Endothelial cell of umbilical vein (primary cell): ENCODE measurements around the gene LHX2. TPM values are rescaled to one million over a fixed set of nuclear protein-coding genes. Genes with fewer than 3 reads are reported as not detected.

Source experiments
- BruUV-seq: library from RNA; stranded (reverse); fragments of 400-500 nt; replicated peaks from 2 replicates; lab custom pipeline; 2021; lab: Mats Ljungman, UMichigan
- CTCF ChIA-PET: fragments of 300-600, 350-600 bp; sonication (Branson Sonifier 250); formaldehyde crosslinking; loops from one replicate; lab custom pipeline; 2021; ENCODE audit warnings: antibody characterized with exemption, inconsistent platforms; lab: Charles Lee
- POLR2A ChIA-PET: fragments of 300-600, 350-600 bp; sonication (Branson Sonifier 250); formaldehyde crosslinking; loops from one replicate; lab custom pipeline; 2021; ENCODE audit warnings: antibody characterized with exemption, inconsistent platforms; lab: Charles Lee
- DNase-seq: peaks from one replicate; pipeline ENCODE4 v3.0.0-alpha.2; 2011; ENCODE audit warnings: low read depth, low spot score
- FAIRE-seq: peaks from 2 replicates; lab custom pipeline; 2011; peaks lifted over from hg19 to GRCh38; lab: Jason Lieb, UNC
- H2AFZ ChIP-seq: 2 replicates; pipeline ENCODE4 v1.6.0; 2012; ENCODE audit warnings: low read depth, low read length, control low read depth, inconsistent platforms
- H3K27ac ChIP-seq: 2 replicates; pipeline ENCODE4 v1.5.1; 2011; ENCODE audit warnings: low read depth, mild to moderate bottlenecking, control low read depth, low read length, moderate library complexity; ENCODE audit not compliant: insufficient read depth
- H3K27me3 ChIP-seq, 2 experiments: 2 replicates each; pipeline versions ENCODE4 v1.6.0 to v1.6.1; 2011; ENCODE audit warnings: low read length in 2 of 2, mixed read lengths in 1 of 2; ENCODE audit not compliant: control insufficient read depth in 2 of 2, insufficient read depth in 2 of 2
- H3K36me3 ChIP-seq, 2 experiments: 2 replicates in 1 of 2; 3 replicates in 1 of 2; pipeline ENCODE4 v1.5.1; 2011; ENCODE audit warnings: low read length in 2 of 2, mild to moderate bottlenecking in 1 of 2, moderate library complexity in 1 of 2; ENCODE audit not compliant: control insufficient read depth in 2 of 2, insufficient read depth in 2 of 2; ENCODE audit errors: extremely low read depth in 1 of 2
- H3K4me1 ChIP-seq: 3 replicates; pipeline ENCODE4 v1.5.1; 2011; ENCODE audit warnings: mild to moderate bottlenecking, low read length; ENCODE audit not compliant: control insufficient read depth, insufficient read depth; ENCODE audit errors: extremely low read depth
- H3K4me2 ChIP-seq: 2 replicates; pipeline ENCODE4 v1.6.1; 2011; ENCODE audit warnings: low read length, control low read depth, mixed read lengths; ENCODE audit not compliant: insufficient read depth
- H3K4me3 ChIP-seq, 3 experiments: fragments of 200-600 bp in 1 of 3; sonication (generic), shearing (Covaris generic) in 1 of 3; replicated peaks in 1 of 3; 2 replicates each; pipeline ENCODE4 v1.5.1; 2011 to 2016; ENCODE audit warnings: control low read depth in 3 of 3, low read length in 3 of 3, mild to moderate bottlenecking in 2 of 3, inconsistent platforms in 1 of 3, low read depth in 1 of 3, moderate library complexity in 1 of 3; ENCODE audit not compliant: insufficient read depth in 1 of 3
- H3K79me2 ChIP-seq: 2 replicates; pipeline ENCODE4 v1.6.0; 2012; ENCODE audit warnings: low read length, inconsistent platforms; ENCODE audit not compliant: control insufficient read depth, insufficient read depth
- H3K9ac ChIP-seq: replicated peaks from 2 replicates; pipeline ENCODE3; 2011; ENCODE audit warnings: low read length, control low read depth; ENCODE audit not compliant: insufficient read depth; ENCODE audit errors: extremely low read depth
- H3K9me1 ChIP-seq: replicated peaks from 3 replicates; pipeline ENCODE4 v1.6.0; 2011; ENCODE audit warnings: mild to moderate bottlenecking, low read length; ENCODE audit not compliant: control insufficient read depth, insufficient read depth; ENCODE audit errors: extremely low read depth
- H3K9me3 ChIP-seq: replicated peaks from 2 replicates; pipeline ENCODE4 v1.5.1; 2012; ENCODE audit warnings: low read length, inconsistent platforms; ENCODE audit not compliant: control insufficient read depth, insufficient read depth
- H4K20me1 ChIP-seq: replicated peaks from 2 replicates; pipeline ENCODE3; 2011; ENCODE audit warnings: mild to moderate bottlenecking, low read length; ENCODE audit not compliant: control insufficient read depth, insufficient read depth; ENCODE audit errors: extremely low read depth
- EZH2 ChIP-seq: IDR thresholded peaks from 2 replicates; pipeline ENCODE4 v1.6.1; 2012; ENCODE audit warnings: borderline replicate concordance, low read depth, mild to moderate bottlenecking, moderate library complexity, low read length, inconsistent platforms; ENCODE audit not compliant: severe bottlenecking
- FOS ChIP-seq: IDR thresholded peaks from 2 replicates; pipeline ENCODE4 v1.6.1; 2011; ENCODE audit warnings: mild to moderate bottlenecking, low read length, moderate library complexity, borderline replicate concordance; ENCODE audit not compliant: insufficient read depth
- GATA2 ChIP-seq: IDR thresholded peaks from 2 replicates; pipeline ENCODE4 v1.7.0; 2011; ENCODE audit warnings: low read depth, mild to moderate bottlenecking, moderate library complexity, mixed read lengths, low read length; ENCODE audit not compliant: insufficient read length, insufficient read depth
- JUN ChIP-seq: IDR thresholded peaks from 2 replicates; pipeline ENCODE4 v1.6.1; 2011; ENCODE audit warnings: borderline replicate concordance, low read depth; ENCODE audit not compliant: insufficient read length, insufficient read depth
- MYC ChIP-seq: IDR thresholded peaks from one replicate; pipeline ENCODE4 v1.6.1; 2011; ENCODE audit warnings: mild to moderate bottlenecking, low read depth, low read length
- POLR2A ChIP-seq: IDR thresholded peaks from 2 replicates; pipeline ENCODE4 v1.6.1; 2012; ENCODE audit warnings: low read depth, mild to moderate bottlenecking, control low read depth, low read length
- POLR2AphosphoS5 ChIP-seq: IDR thresholded peaks from 2 replicates; pipeline ENCODE4 v1.6.1; 2012; ENCODE audit warnings: low read depth, mild to moderate bottlenecking, control low read depth, low read length, moderate library complexity; ENCODE audit not compliant: insufficient read depth
- dilution Hi-C: fragments of 300-500 bp; cut with MboI; formaldehyde crosslinking; loops from one replicate; pipeline ENCODE4 v1.15.0; 2019; ENCODE audit warnings: low sequenced_read_pairs; ENCODE audit not compliant: extremely low pct_ligation_motif_present
- intact Hi-C: fragments of 100-400 bp; cut with micrococcal nuclease; formaldehyde crosslinking; loops from one replicate; pipeline ENCODE4 v1.10.0; 2022
- polyA plus RNA-seq, 4 experiments: library from polyadenylated mRNA; depleted of rRNA in 3 of 4; stranded (reverse) in 3 of 4; unstranded in 1 of 4; fragments of >200 nt; gene quantifications; 2 replicates each; pipeline versions ENCODE4 v1.2.1 to v1.2.3, GENCODE V29; 2011 to 2012; ENCODE audit warnings: missing spikeins in 1 of 4
- total RNA-seq: library from RNA; stranded (reverse); gene quantifications from 2 replicates; pipeline ENCODE4 v1.2.3, GENCODE V29; 2021
- TF ChIP-seq, protein P1 (sequence below), 2 donors: IDR thresholded peaks; 1 replicate in 1 of 2; 2 replicates in 1 of 2; pipeline ENCODE4 v1.5.1; 2011; ENCODE audit warnings: low read length in 2 of 2, mild to moderate bottlenecking in 2 of 2, moderate library complexity in 2 of 2, control low read depth in 1 of 2, inconsistent platforms in 1 of 2, low read depth in 1 of 2; ENCODE audit not compliant: insufficient read depth in 1 of 2; ENCODE audit errors: extremely low read depth in 1 of 2

Gene LHX2
- total and polyA plus RNA-seq, 2 donors (not counting 3 experiments of a cell fraction or from before 2014, with no cell fraction given) = not detected

DNA sequence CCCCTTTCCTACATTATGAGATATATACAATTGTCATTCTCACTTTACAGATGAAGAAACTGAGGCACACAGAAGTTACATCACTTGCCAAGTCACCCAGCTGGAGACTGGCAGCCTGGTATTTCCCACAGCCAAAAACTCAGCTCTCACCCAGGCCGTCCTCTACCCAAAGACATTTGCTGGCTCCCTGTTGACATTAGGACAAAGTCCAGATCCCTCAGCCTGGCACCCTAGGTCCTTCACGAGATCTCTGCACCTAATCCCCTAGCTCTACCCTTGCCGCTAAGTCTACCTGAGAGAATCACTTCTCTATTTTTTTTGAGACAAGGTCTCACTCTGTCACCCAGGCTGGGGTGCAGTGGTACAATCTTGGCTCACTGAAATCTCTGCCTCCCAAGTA, 26.8 kb upstream of the LHX2 start:
- H3K9me1 ChIP-seq = no peaks in the 10 kb centered on the region
- POLR2A ChIA-PET = no interaction called here
- dilution Hi-C loops = no loop called here
- H4K20me1 ChIP-seq = no peaks in the 10 kb centered on the region
- BruUV-seq = no TSS peak
- H2AFZ ChIP-seq = no peak overlapping the region
- no peak overlapping the region for H3K27ac ChIP-seq
- no peak for TF ChIP-seq GATA2
- no peak for TF ChIP-seq POLR2AphosphoS5
- no peak for TF ChIP-seq JUN
- no peak for TF ChIP-seq MYC
- TF ChIP-seq FOS = no peak
- TF ChIP-seq POLR2A = no peak
- TF ChIP-seq, protein P1, sequence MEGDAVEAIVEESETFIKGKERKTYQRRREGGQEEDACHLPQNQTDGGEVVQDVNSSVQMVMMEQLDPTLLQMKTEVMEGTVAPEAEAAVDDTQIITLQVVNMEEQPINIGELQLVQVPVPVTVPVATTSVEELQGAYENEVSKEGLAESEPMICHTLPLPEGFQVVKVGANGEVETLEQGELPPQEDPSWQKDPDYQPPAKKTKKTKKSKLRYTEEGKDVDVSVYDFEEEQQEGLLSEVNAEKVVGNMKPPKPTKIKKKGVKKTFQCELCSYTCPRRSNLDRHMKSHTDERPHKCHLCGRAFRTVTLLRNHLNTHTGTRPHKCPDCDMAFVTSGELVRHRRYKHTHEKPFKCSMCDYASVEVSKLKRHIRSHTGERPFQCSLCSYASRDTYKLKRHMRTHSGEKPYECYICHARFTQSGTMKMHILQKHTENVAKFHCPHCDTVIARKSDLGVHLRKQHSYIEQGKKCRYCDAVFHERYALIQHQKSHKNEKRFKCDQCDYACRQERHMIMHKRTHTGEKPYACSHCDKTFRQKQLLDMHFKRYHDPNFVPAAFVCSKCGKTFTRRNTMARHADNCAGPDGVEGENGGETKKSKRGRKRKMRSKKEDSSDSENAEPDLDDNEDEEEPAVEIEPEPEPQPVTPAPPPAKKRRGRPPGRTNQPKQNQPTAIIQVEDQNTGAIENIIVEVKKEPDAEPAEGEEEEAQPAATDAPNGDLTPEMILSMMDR (IDR thresholded peaks at IDR 0.05; ENCODE audit: extremely low read depth in 1 of 2, insufficient read depth in 1 of 2, low read depth in 1 of 2, low read length in 2 of 2) = no peak
- no peaks in the 10 kb centered on the region for H3K79me2 ChIP-seq
- H3K9ac ChIP-seq = no peak overlapping the region
- CTCF ChIA-PET = interaction anchor here (0.9 kb wide), 1 partner anchor 56 kb away, joined by 4 read pairs; no protein-coding TSS in a partner anchor
- H3K4me2 ChIP-seq = no peak overlapping the region
- H3K9me3 ChIP-seq = no peaks in the 10 kb centered on the region
- no peaks in the 10 kb centered on the region for H3K4me1 ChIP-seq
- intact Hi-C loops = no loop called here
- no peaks in the 10 kb centered on the region for H3K36me3 ChIP-seq
- DNase-seq (no peak), FAIRE-seq (no peak)
- H3K4me3 ChIP-seq = no peak overlapping the region
- H3K27me3 ChIP-seq = peaks cover 11 to 17% of the 10 kb centered on the region in 2 experiments

DNA sequence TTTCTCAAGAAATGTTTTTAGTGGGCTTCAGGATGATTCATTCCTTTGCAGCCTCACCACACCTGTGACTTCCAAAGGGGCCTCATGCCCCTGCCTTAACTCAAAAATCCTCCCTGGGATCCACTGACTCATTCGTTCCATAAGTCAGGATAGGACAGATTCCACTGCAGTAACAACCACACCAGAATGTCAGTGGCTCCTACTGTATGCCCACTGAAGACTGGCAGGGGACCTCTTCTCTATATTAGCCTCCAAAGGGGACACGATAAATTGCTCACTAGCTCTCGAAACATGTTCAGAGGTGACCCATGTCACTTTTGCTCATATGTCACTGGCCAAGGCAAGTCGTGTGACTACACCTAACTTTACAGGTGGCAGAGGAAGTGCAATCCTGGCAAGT, 25.7 kb upstream of the LHX2 start:
- dilution Hi-C loops = no loop called here
- intact Hi-C loops = no loop called here
- Histone ChIP-seq H3K36me3 (no peaks in the 10 kb centered on the region), H3K27me3 (peaks cover 11 to 12% of the 10 kb centered on the region in 2 experiments), H3K9ac (no peak overlapping the region), H3K4me3 (no peak overlapping the region), H3K27ac (no peak overlapping the region), H2AFZ (no peak overlapping the region), H3K4me1 (no peaks in the 10 kb centered on the region), H4K20me1 (no peaks in the 10 kb centered on the region), H3K9me3 (no peaks in the 10 kb centered on the region), H3K4me2 (no peak overlapping the region), H3K9me1 (no peaks in the 10 kb centered on the region), H3K79me2 (no peaks in the 10 kb centered on the region)
- ChIA-PET CTCF (interaction anchor here (0.6 kb wide), 1 partner anchor 550 kb away, joined by 4 read pairs; no protein-coding TSS in a partner anchor), POLR2A (no interaction called here)
- TF ChIP-seq POLR2A (no peak), EZH2 (no peak), JUN (no peak), GATA2 (no peak), FOS (no peak), POLR2AphosphoS5 (no peak)
- TF ChIP-seq, protein P1 (IDR thresholded peaks at IDR 0.05; ENCODE audit: extremely low read depth in 1 of 2, insufficient read depth in 1 of 2, low read depth in 1 of 2, low read length in 2 of 2) = no peak
- BruUV-seq = no TSS peak
- FAIRE-seq (no peak), DNase-seq (no peak)
